GM03348 (cell line): Measurements from ENCODE around the gene ARHGAP28.

ENCODE experiments used
- DNase-seq: peaks from one replicate; pipeline ENCODE4 v3.0.0; 2012; ENCODE audit warnings: low spot score

ARHGAP28 gene

GRCh38 chr18:6873040-6873751, 143.7 kb downstream of the ARHGAP28 start:
- DNase-seq: no peak

- DNase-seq: no peak
These were observed 144.8 kb downstream of the ARHGAP28 start for GRCh38 chr18:6874315-6874714.

- no peak for DNase-seq
These were observed 146.2 kb downstream of the ARHGAP28 start for GRCh38 chr18:6875749-6876148.

- DNase-seq: peak; percentile 41
These were observed 147.1 kb downstream of the ARHGAP28 start for GRCh38 chr18:6876641-6877041.

GRCh38 chr18:6877288-6877687, 147.8 kb downstream of the ARHGAP28 start:
- no peak for DNase-seq

GRCh38 chr18:6878556-6879297, 149.2 kb downstream of the ARHGAP28 start:
- no peak for DNase-seq

GRCh38 chr18:6879508-6880195, 150.1 kb downstream of the ARHGAP28 start:
- DNase-seq: no peak

GRCh38 chr18:6881034-6881820, 151.7 kb downstream of the ARHGAP28 start:
- DNase-seq: peak; percentile 24

GRCh38 chr18:6882401-6882800, 152.9 kb downstream of the ARHGAP28 start:
- DNase-seq: no peak

- no peak for DNase-seq
These were observed 155.5 kb downstream of the ARHGAP28 start for GRCh38 chr18:6885006-6885481.

- DNase-seq: peak; percentile 82
These were observed 156.7 kb downstream of the ARHGAP28 start for GRCh38 chr18:6885992-6886796.

GRCh38 chr18:6886797-6887330, 157.3 kb downstream of the ARHGAP28 start:
- DNase-seq: no peak

GRCh38 chr18:6891788-6892187, 162.3 kb downstream of the ARHGAP28 start:
- no peak for DNase-seq

- no peak for DNase-seq
These were observed 171.9 kb downstream of the ARHGAP28 start for GRCh38 chr18:6901286-6901926.

- no peak for DNase-seq
These were observed 187.6 kb downstream of the ARHGAP28 start for GRCh38 chr18:6917072-6917471.

GRCh38 chr18:6920099-6920955, 190.8 kb downstream of the ARHGAP28 start:
- peak; percentile 72 for DNase-seq

- DNase-seq: no peak
These were observed 192.1 kb downstream of the ARHGAP28 start for GRCh38 chr18:6921571-6921970.

- DNase-seq: no peak
These were observed 193.7 kb downstream of the ARHGAP28 start for GRCh38 chr18:6923220-6923619.

- no peak for DNase-seq
These were observed 197.6 kb downstream of the ARHGAP28 start for GRCh38 chr18:6927153-6927552.
